Astrocyte (in vitro differentiated cells and primary cell): Measurements from ENCODE around the gene HSPA4.

Experiments
- CTCF ChIP-seq: IDR thresholded peaks from 2 replicates; pipeline ENCODE4 v1.5.1; 2011; ENCODE audit warnings: low read depth, mild to moderate bottlenecking, inconsistent platforms, low read length, moderate library complexity; ENCODE audit not compliant: insufficient read depth
- EZH2 ChIP-seq: IDR thresholded peaks from 2 replicates; pipeline ENCODE4 v1.6.1; 2012; ENCODE audit warnings: mild to moderate bottlenecking, low read length, inconsistent platforms; ENCODE audit not compliant: insufficient read depth

GRCh38 chr5:133106761-133107572 is 55.2 kb downstream of the HSPA4 start:
- TF ChIP-seq CTCF (no peak), EZH2 (no peak)
